Measurements from ENCODE around the gene TMEM116.
A peak's percentile ranks its signal among the peaks of the same experiment; 100 is the strongest.

TMEM116 gene

DNA sequence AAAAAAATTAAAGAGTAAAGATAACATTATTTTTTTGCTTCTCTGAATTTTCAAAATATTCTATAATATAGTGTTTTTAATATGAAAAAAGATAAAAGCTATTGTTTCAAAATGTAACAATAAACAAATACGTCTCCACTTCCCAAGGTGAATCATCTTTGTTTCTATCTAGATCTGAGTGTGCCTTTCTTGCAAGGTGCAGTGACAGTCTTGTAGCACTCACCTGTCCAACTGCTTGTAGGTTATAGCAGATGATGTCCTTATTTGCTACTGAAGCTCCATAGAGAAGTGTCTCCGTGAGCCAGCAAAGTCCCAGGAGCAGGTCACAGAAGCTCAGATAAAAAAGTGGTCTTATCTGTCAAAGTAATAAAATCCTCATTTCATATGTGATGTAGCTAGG, 21.4 kb downstream of the TMEM116 start:
- TF ChIP-seq, protein P1, sequence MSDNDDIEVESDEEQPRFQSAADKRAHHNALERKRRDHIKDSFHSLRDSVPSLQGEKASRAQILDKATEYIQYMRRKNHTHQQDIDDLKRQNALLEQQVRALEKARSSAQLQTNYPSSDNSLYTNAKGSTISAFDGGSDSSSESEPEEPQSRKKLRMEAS (IDR thresholded peaks at IDR 0.05; ENCODE audit: low read depth, low read length): no peak
- TF ChIP-seq, protein P2, sequence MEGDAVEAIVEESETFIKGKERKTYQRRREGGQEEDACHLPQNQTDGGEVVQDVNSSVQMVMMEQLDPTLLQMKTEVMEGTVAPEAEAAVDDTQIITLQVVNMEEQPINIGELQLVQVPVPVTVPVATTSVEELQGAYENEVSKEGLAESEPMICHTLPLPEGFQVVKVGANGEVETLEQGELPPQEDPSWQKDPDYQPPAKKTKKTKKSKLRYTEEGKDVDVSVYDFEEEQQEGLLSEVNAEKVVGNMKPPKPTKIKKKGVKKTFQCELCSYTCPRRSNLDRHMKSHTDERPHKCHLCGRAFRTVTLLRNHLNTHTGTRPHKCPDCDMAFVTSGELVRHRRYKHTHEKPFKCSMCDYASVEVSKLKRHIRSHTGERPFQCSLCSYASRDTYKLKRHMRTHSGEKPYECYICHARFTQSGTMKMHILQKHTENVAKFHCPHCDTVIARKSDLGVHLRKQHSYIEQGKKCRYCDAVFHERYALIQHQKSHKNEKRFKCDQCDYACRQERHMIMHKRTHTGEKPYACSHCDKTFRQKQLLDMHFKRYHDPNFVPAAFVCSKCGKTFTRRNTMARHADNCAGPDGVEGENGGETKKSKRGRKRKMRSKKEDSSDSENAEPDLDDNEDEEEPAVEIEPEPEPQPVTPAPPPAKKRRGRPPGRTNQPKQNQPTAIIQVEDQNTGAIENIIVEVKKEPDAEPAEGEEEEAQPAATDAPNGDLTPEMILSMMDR (IDR thresholded peaks at IDR 0.05; ENCODE audit: low read depth, low read length): no peak
- TF ChIP-seq MYC (IDR thresholded peaks at IDR 0.05; ENCODE audit: low read depth, low read length): no peak
- no peak for TF ChIP-seq POLR2A (IDR thresholded peaks at IDR 0.05; ENCODE audit: extremely low read depth, insufficient read length)
- DNase-seq (ENCODE audit: low read depth): no peak
- no peak overlapping the region for H3K4me3 ChIP-seq (ENCODE audit: low read depth, low read length)

DNA sequence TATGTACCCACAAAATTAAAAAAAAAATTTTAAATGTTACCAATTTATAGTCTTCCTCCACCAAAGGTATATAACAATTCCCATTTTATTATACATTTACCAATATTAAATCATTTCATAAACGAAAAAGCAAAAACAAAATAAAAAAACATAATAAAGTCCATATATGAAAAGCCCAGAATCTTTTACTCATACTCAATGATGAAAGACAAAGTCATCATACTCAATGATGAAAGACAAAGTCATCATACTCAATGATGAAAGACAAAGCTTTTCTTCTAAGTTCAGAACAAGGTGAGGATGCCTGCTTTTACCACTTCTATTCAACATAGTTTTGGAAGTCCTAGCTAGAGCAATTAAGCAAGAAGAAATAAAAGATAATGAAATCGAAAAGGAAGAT, 28.1 kb downstream of the TMEM116 start:
- no peak for DNase-seq (ENCODE audit: low read depth)
- no peak overlapping the region for H3K4me3 ChIP-seq (ENCODE audit: low read depth, low read length)
- TF ChIP-seq, protein P2 (IDR thresholded peaks at IDR 0.05; ENCODE audit: low read depth, low read length): no peak
- TF ChIP-seq, protein P1 (IDR thresholded peaks at IDR 0.05; ENCODE audit: low read depth, low read length): no peak
- TF ChIP-seq POLR2A (IDR thresholded peaks at IDR 0.05; ENCODE audit: extremely low read depth, insufficient read length): no peak
- no peak for TF ChIP-seq MYC (IDR thresholded peaks at IDR 0.05; ENCODE audit: low read depth, low read length)

DNA sequence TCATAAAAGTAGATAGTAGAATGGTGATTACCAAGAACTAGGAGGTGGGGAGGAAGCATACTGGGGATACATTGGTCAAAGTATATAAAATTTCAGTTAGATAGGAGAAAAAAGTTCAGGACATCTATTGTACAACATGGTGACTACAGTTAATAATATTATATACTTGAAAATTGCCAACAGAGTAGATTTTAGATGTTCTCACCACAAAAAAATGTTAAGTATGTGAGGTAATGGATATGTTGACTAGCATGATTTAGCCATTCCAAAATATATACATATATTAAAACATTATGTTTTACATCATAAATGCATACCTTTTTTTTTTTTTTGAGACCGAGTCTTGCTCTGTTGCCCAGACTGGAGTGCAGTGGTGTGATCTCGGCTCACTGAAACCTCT, 31.0 kb downstream of the TMEM116 start:
- no peak for DNase-seq (ENCODE audit: low read depth)
- no peak overlapping the region for H3K4me3 ChIP-seq (ENCODE audit: low read depth, low read length)
- TF ChIP-seq POLR2A (IDR thresholded peaks at IDR 0.05; ENCODE audit: extremely low read depth, insufficient read length) (no peak), MYC (IDR thresholded peaks at IDR 0.05; ENCODE audit: low read depth, low read length) (no peak)
- TF ChIP-seq, protein P1 (IDR thresholded peaks at IDR 0.05; ENCODE audit: low read depth, low read length): no peak

DNA sequence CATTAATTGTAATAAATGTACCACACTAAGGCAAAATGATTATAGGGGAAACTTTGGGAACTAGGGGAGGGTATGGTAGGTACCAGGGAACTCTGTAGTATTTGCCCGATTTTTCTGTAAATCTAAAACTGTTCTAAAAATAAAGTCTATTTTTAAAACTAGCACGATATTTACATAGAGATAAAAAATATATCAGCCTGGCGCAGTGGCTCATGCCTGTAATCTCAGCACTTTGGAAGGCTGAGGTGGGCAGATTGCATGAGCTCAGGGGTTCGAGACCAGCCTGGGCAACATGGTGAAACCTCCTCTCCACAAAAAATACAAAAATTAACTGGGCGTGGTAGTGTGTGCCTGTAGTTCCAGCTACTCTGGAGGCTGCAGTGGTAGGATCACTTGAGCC, 32.4 kb downstream of the TMEM116 start:
- no peak for DNase-seq (ENCODE audit: low read depth)
- no peak overlapping the region for H3K4me3 ChIP-seq (ENCODE audit: low read depth, low read length)
- TF ChIP-seq MYC (IDR thresholded peaks at IDR 0.05; ENCODE audit: low read depth, low read length): no peak
- no peak for TF ChIP-seq POLR2A (IDR thresholded peaks at IDR 0.05; ENCODE audit: extremely low read depth, insufficient read length)
- TF ChIP-seq, protein P1 (IDR thresholded peaks at IDR 0.05; ENCODE audit: low read depth, low read length): no peak
- TF ChIP-seq, protein P2 (IDR thresholded peaks at IDR 0.05; ENCODE audit: low read depth, low read length): no peak

DNA sequence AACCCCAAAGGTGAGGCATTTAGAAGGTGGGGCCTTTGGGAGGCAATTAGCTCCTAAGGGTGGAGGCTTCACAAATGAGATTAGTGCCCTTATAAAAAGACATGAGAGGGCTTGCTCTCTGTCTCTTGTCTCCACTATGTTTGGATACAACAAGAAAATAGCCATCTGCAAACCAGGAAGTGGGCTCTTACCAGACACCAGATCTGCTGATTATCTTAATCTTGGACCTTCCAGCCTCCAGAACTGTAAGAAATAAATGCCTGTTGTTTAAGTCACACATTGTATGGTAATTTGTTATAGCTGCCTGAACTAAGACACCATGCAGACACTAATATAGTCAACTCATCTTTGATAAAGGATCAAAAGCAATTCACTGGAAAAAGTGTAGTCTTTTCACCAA, 34.4 kb downstream of the TMEM116 start:
- H3K4me3 ChIP-seq (ENCODE audit: low read depth, low read length): no peak overlapping the region
- peak; percentile 53 for DNase-seq (ENCODE audit: low read depth)
- TF ChIP-seq, protein P1 (IDR thresholded peaks at IDR 0.05; ENCODE audit: low read depth, low read length): no peak
- TF ChIP-seq POLR2A (IDR thresholded peaks at IDR 0.05; ENCODE audit: extremely low read depth, insufficient read length) (no peak), MYC (IDR thresholded peaks at IDR 0.05; ENCODE audit: low read depth, low read length) (no peak)
- TF ChIP-seq, protein P2 (IDR thresholded peaks at IDR 0.05; ENCODE audit: low read depth, low read length): no peak

DNA sequence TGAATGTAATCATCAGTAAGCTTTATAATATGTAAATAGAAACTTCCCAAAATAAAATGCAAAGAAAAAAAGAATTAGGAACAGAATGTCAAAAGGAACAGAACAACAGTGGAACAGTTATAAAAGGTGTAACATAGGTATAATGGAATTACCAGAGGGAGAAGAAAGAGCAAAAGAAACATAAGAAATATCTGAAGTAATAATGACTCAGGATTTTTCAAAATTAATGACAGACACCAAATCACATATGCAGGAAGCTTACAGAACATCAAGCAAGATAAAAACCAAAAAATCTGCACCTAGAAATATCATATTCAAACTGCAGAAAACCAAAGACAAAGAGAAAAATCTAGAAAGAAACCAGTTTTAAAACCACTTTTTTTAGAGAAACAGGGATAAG, 36.1 kb downstream of the TMEM116 start:
- no peak for DNase-seq (ENCODE audit: low read depth)
- TF ChIP-seq POLR2A (IDR thresholded peaks at IDR 0.05; ENCODE audit: extremely low read depth, insufficient read length): no peak
- TF ChIP-seq MYC (IDR thresholded peaks at IDR 0.05; ENCODE audit: low read depth, low read length): no peak
- TF ChIP-seq, protein P2 (IDR thresholded peaks at IDR 0.05; ENCODE audit: low read depth, low read length): no peak
- no peak overlapping the region for H3K4me3 ChIP-seq (ENCODE audit: low read depth, low read length)

Data from NB4 (cell line).